Progenitor cell of endocrine pancreas (in vitro differentiated cells): Measurements from ENCODE around the gene CST3. TPM values are rescaled to one million over a fixed set of nuclear protein-coding genes. Genes with fewer than 3 reads are reported as not detected.

Experiments
- DNase-seq: peaks from one replicate; pipeline ENCODE4 v3.0.0; 2021; ENCODE audit warnings: low spot score; ENCODE audit not compliant: unreplicated experiment
- H3K27ac Mint-ChIP-seq: 2 replicates; pipeline ENCODE4 v1.8.0; 2021; ENCODE audit warnings: mild to moderate bottlenecking, moderate library complexity, mixed read lengths
- H3K27me3 Mint-ChIP-seq: 2 replicates; pipeline ENCODE4 v1.8.0; 2021; ENCODE audit warnings: mixed read lengths
- H3K36me3 Mint-ChIP-seq: 2 replicates; pipeline ENCODE4 v1.8.0; 2022; ENCODE audit warnings: mixed read lengths; ENCODE audit not compliant: insufficient read depth
- H3K4me1 Mint-ChIP-seq: 2 replicates; pipeline ENCODE4 v1.8.0; 2021; ENCODE audit warnings: low read depth, mixed read lengths
- H3K4me3 Mint-ChIP-seq: 2 replicates; pipeline ENCODE4 v1.8.0; 2021; ENCODE audit warnings: low read depth, mild to moderate bottlenecking, moderate library complexity, mixed read lengths
- H3K9me3 Mint-ChIP-seq: 2 replicates; pipeline ENCODE4 v1.8.0; 2021; ENCODE audit warnings: low read depth, mixed read lengths
- CTCF ChIP-seq: fragments of 200-600 bp; sonication (generic); IDR thresholded peaks from one replicate; pipeline ENCODE4 v1.5.0; 2021; ENCODE audit warnings: antibody characterized with exemption, mild to moderate bottlenecking; ENCODE audit not compliant: unreplicated experiment
- total RNA-seq: library from RNA; stranded (reverse); gene quantifications from 2 replicates; pipeline ENCODE4 v1.2.1, GENCODE V29; 2021

Gene CST3
- total RNA-seq, 1 donor from 2014 or later: 257 TPM

- DNase-seq: no peak
- H3K27ac Mint-ChIP-seq: no peak overlapping the region
- no peaks in the 10 kb centered on the region for H3K9me3 Mint-ChIP-seq
- no peak for TF ChIP-seq CTCF
- H3K4me3 Mint-ChIP-seq: no peak overlapping the region
- peaks cover 8% of the 10 kb centered on the region for H3K27me3 Mint-ChIP-seq
- H3K4me1 Mint-ChIP-seq: peaks cover 7% of the 10 kb centered on the region
- no peaks in the 10 kb centered on the region for H3K36me3 Mint-ChIP-seq
These were observed 16.2 kb upstream of the CST3 start for GRCh38 chr20:23654000-23654399.

GRCh38 chr20:23653400-23653938 is 15.7 kb upstream of the CST3 start:
- H3K27me3 Mint-ChIP-seq: peaks cover 8% of the 10 kb centered on the region
- no peak overlapping the region for H3K4me3 Mint-ChIP-seq
- no peaks in the 10 kb centered on the region for H3K36me3 Mint-ChIP-seq
- peaks cover 2% of the 10 kb centered on the region for H3K4me1 Mint-ChIP-seq
- no peak for DNase-seq
- TF ChIP-seq CTCF: no peak
- H3K9me3 Mint-ChIP-seq: no peaks in the 10 kb centered on the region
- H3K27ac Mint-ChIP-seq: peak overlapping the region; percentile 69

GRCh38 chr20:23652926-23653325 is 15.2 kb upstream of the CST3 start:
- no peaks in the 10 kb centered on the region for H3K36me3 Mint-ChIP-seq
- DNase-seq: no peak
- no peaks in the 10 kb centered on the region for H3K4me1 Mint-ChIP-seq
- no peak overlapping the region for H3K27ac Mint-ChIP-seq
- H3K27me3 Mint-ChIP-seq: peaks cover 8% of the 10 kb centered on the region
- H3K9me3 Mint-ChIP-seq: no peaks in the 10 kb centered on the region
- TF ChIP-seq CTCF: no peak
- no peak overlapping the region for H3K4me3 Mint-ChIP-seq

GRCh38 chr20:23652371-23652770 is 14.6 kb upstream of the CST3 start:
- no peak overlapping the region for H3K4me3 Mint-ChIP-seq
- no peak for DNase-seq
- no peaks in the 10 kb centered on the region for H3K4me1 Mint-ChIP-seq
- no peaks in the 10 kb centered on the region for H3K36me3 Mint-ChIP-seq
- no peaks in the 10 kb centered on the region for H3K9me3 Mint-ChIP-seq
- no peak overlapping the region for H3K27ac Mint-ChIP-seq
- H3K27me3 Mint-ChIP-seq: peaks cover 8% of the 10 kb centered on the region
- TF ChIP-seq CTCF: no peak

GRCh38 chr20:23651117-23651516 is 13.4 kb upstream of the CST3 start:
- Mint-ChIP-seq H3K4me1 (no peaks in the 10 kb centered on the region), H3K9me3 (no peaks in the 10 kb centered on the region), H3K4me3 (no peak overlapping the region), H3K27me3 (peaks cover 8% of the 10 kb centered on the region), H3K27ac (no peak overlapping the region), H3K36me3 (no peaks in the 10 kb centered on the region)
- TF ChIP-seq CTCF: no peak
- no peak for DNase-seq
